MM.1S (cell line): ENCODE measurements around the gene ACSL1.

Experiments used
- DNase-seq: peaks from one replicate; pipeline ENCODE4 v3.0.0-alpha.2; 2015
- H2AFZ ChIP-seq: fragments of 300-600 bp; sonication (generic); 2 replicates; pipeline ENCODE4 v1.6.0; 2016; ENCODE audit warnings: antibody characterized with exemption, low read length
- H3F3A ChIP-seq: fragments of 300-600 bp; sonication (generic); 2 replicates; pipeline ENCODE4 v1.6.1; 2016; ENCODE audit warnings: mild to moderate bottlenecking, antibody characterized with exemption, low read length, moderate library complexity, mixed read lengths; ENCODE audit not compliant: insufficient read depth
- H3K27ac ChIP-seq: fragments of 300-600 bp; sonication (generic); 2 replicates; pipeline ENCODE4 v1.5.1; 2016; ENCODE audit warnings: mild to moderate bottlenecking, low read length
- H3K27me3 ChIP-seq: fragments of 300-600 bp; sonication (generic); replicated peaks from 2 replicates; pipeline ENCODE4 v1.6.0; 2016; ENCODE audit warnings: low read length; ENCODE audit not compliant: insufficient read depth
- H3K36me3 ChIP-seq: fragments of 300-600 bp; sonication (generic); replicated peaks from 2 replicates; pipeline ENCODE4 v1.6.1; 2016; ENCODE audit warnings: mild to moderate bottlenecking, low read length, mixed read lengths; ENCODE audit not compliant: insufficient read depth
- H3K4me1 ChIP-seq: fragments of 300-600 bp; sonication (generic); 2 replicates; pipeline ENCODE4 v1.6.1; 2016; ENCODE audit warnings: low read length, mixed read lengths
- H3K4me2 ChIP-seq: fragments of 300-600 bp; sonication (generic); 2 replicates; pipeline ENCODE4 v1.6.0; 2016; ENCODE audit warnings: low read depth, low read length
- H3K4me3 ChIP-seq: fragments of 300-600 bp; sonication (generic); 2 replicates; pipeline ENCODE4 v1.5.1; 2016; ENCODE audit warnings: low read length, mixed read lengths
- H3K79me2 ChIP-seq: fragments of 300-600 bp; sonication (generic); 2 replicates; pipeline ENCODE4 v1.6.1; 2016; ENCODE audit warnings: mixed run types, low read length, mixed read lengths
- H3K9ac ChIP-seq: fragments of 300-600 bp; sonication (generic); 2 replicates; pipeline ENCODE4 v1.6.1; 2016; ENCODE audit warnings: low read length, mixed read lengths
- H3K9me2 ChIP-seq: fragments of 300-600 bp; sonication (generic); replicated peaks from 2 replicates; pipeline ENCODE4 v1.6.1; 2016; ENCODE audit warnings: mild to moderate bottlenecking, low read length, mixed read lengths; ENCODE audit not compliant: insufficient read depth
- H3K9me3 ChIP-seq: fragments of 300-600 bp; sonication (generic); replicated peaks from 2 replicates; pipeline ENCODE4 v1.6.1; 2016; ENCODE audit warnings: mild to moderate bottlenecking, low read length, mixed read lengths; ENCODE audit not compliant: insufficient read depth
- H4K20me1 ChIP-seq: fragments of 300-600 bp; sonication (generic); 2 replicates; pipeline ENCODE4 v1.6.1; 2016; ENCODE audit warnings: mild to moderate bottlenecking, low read length, moderate library complexity, mixed read lengths; ENCODE audit not compliant: insufficient read depth
- EZH2 ChIP-seq: fragments of 300-600 bp; sonication (generic); optimal IDR thresholded peaks from 2 replicates; pipeline ENCODE3; 2017; ENCODE audit warnings: low read depth, mild to moderate bottlenecking, antibody characterized with exemption, low read length, mixed read lengths
- EZH2phosphoT487 ChIP-seq: fragments of 300-600 bp; sonication (generic); IDR thresholded peaks from 2 replicates; pipeline ENCODE4 v1.6.1; 2018; ENCODE audit warnings: antibody characterized with exemption, low read length
- TF ChIP-seq, protein P1 (sequence below): fragments of 300-600 bp; sonication (generic); IDR thresholded peaks from 2 replicates; pipeline ENCODE4 v1.5.1; 2016; ENCODE audit warnings: antibody characterized with exemption, low read length, mixed read lengths

The ACSL1 gene

DNA sequence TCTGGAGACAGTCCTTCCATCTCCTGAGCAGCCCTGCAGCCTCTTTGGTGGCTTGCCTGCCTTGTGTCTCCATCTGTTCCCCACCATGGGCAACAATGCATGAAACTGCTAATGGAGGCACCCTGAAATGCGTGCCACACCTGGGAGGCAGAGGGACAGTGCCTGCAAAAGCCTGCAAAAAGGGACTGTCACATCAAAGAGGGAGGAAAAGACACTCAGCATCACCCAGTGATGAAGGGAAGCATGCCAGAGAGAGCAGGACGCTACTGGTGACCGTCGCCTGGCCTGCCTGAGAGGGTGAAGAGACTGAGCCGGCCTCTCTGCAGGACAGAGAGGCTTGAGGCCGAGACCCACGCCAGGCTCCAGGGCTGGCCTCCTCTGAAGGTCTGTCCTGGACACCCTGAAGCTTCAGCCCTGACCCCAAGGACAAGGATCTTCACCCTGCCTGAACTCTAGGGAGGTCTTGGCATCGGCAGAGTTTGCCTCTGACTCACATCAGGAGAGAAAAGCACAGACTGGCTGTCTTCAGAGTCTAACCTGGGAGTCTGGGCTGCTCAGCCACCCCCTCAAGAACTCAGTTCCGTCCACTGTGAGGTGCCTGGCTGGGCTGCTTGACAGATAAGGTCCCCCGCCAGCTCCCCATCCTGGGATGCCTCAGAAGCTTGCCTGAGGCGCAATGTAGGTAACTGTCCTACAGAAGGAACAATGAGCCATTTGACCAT, 8.1 kb downstream of the ACSL1 start:
- no peaks in the 10 kb centered on the region; the same call in 1 of the 2 replicates for H4K20me1 ChIP-seq
- peaks cover 41% of the 10 kb centered on the region for H3K4me1 ChIP-seq
- no peaks in the 10 kb centered on the region for H3K36me3 ChIP-seq
- no peak overlapping the region for H3K4me2 ChIP-seq
- peaks cover 17% of the 10 kb centered on the region; the same call in 1 of the 2 replicates for H3F3A ChIP-seq
- peaks cover 17% of the 10 kb centered on the region for H3K79me2 ChIP-seq
- peaks cover 27% of the 10 kb centered on the region for H3K27me3 ChIP-seq
- TF ChIP-seq, protein P1, sequence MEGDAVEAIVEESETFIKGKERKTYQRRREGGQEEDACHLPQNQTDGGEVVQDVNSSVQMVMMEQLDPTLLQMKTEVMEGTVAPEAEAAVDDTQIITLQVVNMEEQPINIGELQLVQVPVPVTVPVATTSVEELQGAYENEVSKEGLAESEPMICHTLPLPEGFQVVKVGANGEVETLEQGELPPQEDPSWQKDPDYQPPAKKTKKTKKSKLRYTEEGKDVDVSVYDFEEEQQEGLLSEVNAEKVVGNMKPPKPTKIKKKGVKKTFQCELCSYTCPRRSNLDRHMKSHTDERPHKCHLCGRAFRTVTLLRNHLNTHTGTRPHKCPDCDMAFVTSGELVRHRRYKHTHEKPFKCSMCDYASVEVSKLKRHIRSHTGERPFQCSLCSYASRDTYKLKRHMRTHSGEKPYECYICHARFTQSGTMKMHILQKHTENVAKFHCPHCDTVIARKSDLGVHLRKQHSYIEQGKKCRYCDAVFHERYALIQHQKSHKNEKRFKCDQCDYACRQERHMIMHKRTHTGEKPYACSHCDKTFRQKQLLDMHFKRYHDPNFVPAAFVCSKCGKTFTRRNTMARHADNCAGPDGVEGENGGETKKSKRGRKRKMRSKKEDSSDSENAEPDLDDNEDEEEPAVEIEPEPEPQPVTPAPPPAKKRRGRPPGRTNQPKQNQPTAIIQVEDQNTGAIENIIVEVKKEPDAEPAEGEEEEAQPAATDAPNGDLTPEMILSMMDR: no peak
- TF ChIP-seq EZH2 (no peak), EZH2phosphoT487 (no peak)
- H3K9me3 ChIP-seq: no peaks in the 10 kb centered on the region
- no peak for DNase-seq
- H2AFZ ChIP-seq: no peak overlapping the region
- no peak overlapping the region for H3K27ac ChIP-seq
- H3K4me3 ChIP-seq: no peak overlapping the region
- H3K9me2 ChIP-seq: no peaks in the 10 kb centered on the region
- no peak overlapping the region for H3K9ac ChIP-seq

DNA sequence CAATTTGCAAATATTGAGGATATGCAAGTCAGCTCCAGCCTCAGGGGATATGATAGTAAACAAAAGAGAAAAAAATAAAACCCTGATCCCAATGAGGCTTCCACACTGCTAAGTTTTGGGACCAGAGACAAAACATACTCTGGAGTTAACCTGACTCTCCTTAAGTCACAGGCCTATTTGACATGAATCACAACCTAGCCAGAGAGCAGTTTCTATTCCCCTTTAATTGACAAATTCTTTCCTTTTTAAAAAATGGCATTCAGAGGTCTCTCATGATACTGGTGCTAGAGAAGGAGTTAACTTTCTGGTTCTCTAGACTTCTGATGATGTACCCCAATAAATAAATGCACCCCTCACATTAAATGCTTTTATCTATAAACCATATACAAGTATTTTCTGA, 8.8 kb downstream of the ACSL1 start:
- Histone ChIP-seq H3K27ac (no peak overlapping the region), H3K4me2 (no peak overlapping the region), H3K27me3 (peaks cover 25% of the 10 kb centered on the region), H3F3A (peaks cover 17% of the 10 kb centered on the region; the same call in 1 of the 2 replicates), H3K9me3 (no peaks in the 10 kb centered on the region), H3K4me1 (peaks cover 41% of the 10 kb centered on the region), H3K36me3 (no peaks in the 10 kb centered on the region), H3K9me2 (no peaks in the 10 kb centered on the region), H2AFZ (no peak overlapping the region), H4K20me1 (no peaks in the 10 kb centered on the region; the same call in 1 of the 2 replicates), H3K9ac (no peak overlapping the region), H3K4me3 (no peak overlapping the region), H3K79me2 (peaks cover 17% of the 10 kb centered on the region)
- TF ChIP-seq, protein P1: no peak
- TF ChIP-seq EZH2phosphoT487: no peak
- TF ChIP-seq EZH2: no peak
- no peak for DNase-seq

DNA sequence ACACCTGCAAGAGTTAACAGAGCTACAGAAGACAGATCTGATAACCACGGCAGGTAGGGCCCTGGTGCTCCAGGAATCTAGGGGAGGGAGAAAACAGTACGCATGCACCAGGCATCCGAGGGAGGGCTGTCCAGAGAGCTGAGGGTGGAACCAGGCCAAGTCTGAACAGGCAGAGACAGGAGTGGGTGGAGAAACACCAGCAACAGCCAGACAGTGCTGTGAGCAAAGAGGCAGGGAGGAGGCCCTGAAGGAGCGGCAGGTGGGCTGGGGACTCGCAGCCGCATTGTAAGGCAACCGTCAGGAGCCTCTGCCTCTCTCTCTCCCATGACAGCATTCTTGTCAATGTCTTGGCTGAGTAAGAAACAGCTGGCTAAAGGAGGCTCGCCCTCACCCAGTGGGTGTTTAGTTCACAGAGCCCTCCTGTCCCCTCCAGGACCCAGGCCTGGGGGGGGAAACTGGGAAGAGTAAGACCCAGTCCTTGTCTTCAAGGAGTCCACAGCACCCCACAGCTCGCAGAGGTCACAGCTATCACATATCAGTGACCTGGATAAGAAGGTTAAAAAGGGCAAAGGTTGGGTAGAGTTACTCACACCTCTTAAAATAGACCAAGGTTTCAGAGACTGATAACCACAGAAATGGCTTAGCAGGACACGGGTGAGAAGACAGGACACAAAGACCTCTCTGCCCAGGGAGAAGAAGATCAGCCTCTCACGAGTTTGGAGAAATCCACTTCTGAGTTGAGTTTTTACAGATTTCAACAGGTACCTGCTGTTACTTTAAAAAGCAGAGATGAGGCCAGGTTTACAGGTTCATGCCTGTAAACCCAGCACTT, 10.5 kb downstream of the ACSL1 start:
- H3K9me3 ChIP-seq: no peaks in the 10 kb centered on the region
- peaks cover 17% of the 10 kb centered on the region; the same call in 1 of the 2 replicates for H3F3A ChIP-seq
- H3K4me2 ChIP-seq: peak overlapping the region; percentile 26; the same call in 1 of the 2 replicates
- peaks cover 18% of the 10 kb centered on the region for H3K27me3 ChIP-seq
- no peak overlapping the region for H3K4me3 ChIP-seq
- H3K27ac ChIP-seq: peak overlapping the region; percentile 6; the same call in 1 of the 2 replicates
- peak; percentile 62 for DNase-seq
- no peak overlapping the region for H3K9ac ChIP-seq
- no peak overlapping the region for H2AFZ ChIP-seq
- H3K36me3 ChIP-seq: no peaks in the 10 kb centered on the region
- H4K20me1 ChIP-seq: no peaks in the 10 kb centered on the region; the same call in 1 of the 2 replicates
- no peaks in the 10 kb centered on the region for H3K9me2 ChIP-seq
- peaks cover 41% of the 10 kb centered on the region for H3K4me1 ChIP-seq
- peaks cover 10% of the 10 kb centered on the region for H3K79me2 ChIP-seq
- TF ChIP-seq EZH2phosphoT487 (no peak), EZH2 (no peak)
- TF ChIP-seq, protein P1: no peak
